ENCODE measurements around the gene ZBTB14.

ZBTB14 gene

DNA sequence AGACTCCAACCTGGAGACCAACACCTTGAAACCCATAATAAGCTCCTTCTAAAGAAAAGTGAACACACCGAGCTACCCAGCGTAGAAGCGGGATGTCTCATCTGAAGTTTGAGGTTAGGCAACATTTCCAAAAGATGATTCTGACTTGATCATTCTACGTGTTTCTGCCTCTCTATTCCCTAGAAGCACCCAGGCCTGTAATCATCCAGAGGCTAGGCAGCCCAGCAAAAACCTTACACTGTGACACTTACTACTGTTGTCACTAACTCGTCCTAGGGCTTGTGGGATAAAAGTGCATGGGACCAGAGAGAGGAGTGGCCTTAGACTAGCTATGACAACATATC, 1.4 kb downstream of the ZBTB14 start:
- DNase-seq (ENCODE audit: low read depth), result no peak

DNA sequence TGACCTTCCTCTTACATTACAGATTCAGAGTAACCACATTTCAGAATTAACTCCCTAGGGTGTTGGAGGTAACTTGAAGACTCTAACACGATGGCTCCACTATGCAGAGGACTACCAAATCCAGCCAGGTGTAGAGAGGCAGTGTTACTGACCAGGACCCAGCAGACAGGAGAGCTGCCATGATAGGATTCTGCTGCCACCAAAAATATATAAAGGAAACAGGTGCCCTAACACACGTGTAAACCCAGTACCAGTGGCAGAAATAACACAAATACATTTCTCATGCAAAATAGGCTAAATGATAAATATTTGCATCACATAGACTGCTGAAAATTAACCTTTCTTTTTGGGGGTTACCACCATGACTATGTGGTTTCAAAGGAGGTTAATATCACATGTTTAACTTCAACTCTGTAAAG, 7.0 kb downstream of the ZBTB14 start:
- DNase-seq (ENCODE audit: low read depth), result no peak

DNA sequence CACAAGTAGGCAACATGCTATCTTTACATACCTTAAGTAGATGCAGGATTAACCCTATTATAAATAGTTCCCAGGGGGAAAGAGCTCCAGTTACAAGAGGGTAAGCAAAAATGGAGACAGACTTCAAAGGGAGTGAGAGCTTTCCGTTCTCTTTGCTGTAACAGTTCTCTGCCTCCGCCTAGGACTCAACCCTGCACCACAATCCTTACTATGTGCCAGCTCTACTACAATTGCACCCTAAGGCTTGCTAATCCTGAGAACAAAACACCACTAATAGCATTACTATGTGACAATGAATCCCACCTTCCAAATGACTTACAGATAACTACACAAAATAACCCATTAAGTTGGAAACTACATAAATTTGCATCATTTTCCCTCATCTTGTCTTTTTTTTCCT, 7.7 kb downstream of the ZBTB14 start:
- DNase-seq (ENCODE audit: low read depth), result no peak

DNA sequence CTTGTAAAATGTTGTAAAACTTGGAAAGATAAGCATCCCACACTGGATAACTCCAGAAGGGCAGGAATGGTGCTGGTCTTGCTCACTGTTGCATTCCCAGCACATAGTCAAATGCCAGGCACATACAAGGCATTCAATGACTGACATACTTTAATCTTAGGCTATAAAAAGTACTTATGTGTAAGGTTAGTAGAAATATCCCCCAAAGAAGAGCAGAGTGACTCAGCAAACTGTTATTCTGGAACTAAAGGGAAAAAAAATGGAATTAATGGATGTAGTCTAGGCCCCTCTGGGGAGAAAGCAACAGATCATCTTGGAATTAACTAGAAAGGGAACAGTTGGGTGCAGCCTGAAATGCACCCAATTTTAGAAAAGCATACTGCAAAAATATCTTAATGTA, 9.0 kb downstream of the ZBTB14 start:
- no peak for DNase-seq (ENCODE audit: low read depth)

DNA sequence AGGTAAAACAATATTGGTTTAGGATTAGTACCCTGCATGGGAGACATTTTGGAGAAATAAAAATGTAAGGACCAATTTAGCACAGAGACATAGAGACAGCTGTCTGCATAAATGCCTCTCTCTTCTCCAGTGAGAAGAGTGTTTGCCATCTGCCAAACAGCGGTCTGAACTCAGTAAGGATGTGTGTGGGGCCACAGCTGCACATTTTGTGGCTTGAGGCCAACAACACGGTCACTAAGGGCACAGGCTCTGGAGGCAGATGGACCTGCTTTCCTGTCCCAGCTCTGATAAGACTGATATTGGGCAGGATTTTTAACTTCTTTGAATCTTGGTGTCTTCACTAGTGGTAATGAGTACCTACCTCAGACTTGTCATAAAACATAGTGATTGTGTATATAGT, 10.2 kb downstream of the ZBTB14 start:
- DNase-seq (ENCODE audit: low read depth), result no peak

DNA sequence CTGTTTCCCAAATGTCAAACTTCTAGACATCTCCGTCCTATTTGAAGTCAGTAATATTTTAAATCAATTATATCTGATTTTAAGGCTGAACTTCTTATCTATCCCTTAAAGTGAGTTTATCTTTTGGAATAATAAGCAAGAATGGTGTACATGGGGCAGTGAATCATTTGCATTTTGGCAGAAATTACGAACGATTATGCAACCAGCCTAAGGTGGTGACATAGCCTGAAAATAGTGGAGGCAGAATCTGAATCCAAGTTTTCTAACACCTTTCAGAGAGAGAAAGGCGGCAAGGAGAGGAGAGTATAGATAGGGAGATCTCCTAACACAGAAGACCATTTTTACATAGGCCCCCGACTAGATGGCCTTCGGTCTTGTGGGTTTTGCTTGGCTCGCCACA, 10.7 kb downstream of the ZBTB14 start:
- no peak for DNase-seq (ENCODE audit: low read depth)

DNA sequence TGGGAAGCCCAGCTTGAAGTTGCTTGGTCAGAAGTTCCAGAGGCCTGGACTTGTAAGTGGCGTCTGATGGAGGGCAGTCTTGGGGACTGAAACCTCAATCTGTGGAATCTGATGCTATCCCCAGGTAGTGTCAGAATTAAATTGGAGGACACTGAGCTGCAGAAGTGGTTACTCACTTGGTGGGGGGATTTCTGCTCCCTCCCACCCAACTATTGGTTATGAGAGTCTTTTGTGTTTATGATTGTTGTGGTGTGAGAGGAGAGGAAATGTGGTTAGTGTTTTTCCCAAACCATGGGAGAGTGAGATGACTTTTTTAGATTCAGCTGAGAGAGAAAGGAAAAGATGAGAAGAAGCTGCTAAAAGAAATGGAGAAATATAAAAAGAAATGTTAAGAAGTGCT, 12.8 kb downstream of the ZBTB14 start:
- no peak for DNase-seq (ENCODE audit: low read depth)

DNA sequence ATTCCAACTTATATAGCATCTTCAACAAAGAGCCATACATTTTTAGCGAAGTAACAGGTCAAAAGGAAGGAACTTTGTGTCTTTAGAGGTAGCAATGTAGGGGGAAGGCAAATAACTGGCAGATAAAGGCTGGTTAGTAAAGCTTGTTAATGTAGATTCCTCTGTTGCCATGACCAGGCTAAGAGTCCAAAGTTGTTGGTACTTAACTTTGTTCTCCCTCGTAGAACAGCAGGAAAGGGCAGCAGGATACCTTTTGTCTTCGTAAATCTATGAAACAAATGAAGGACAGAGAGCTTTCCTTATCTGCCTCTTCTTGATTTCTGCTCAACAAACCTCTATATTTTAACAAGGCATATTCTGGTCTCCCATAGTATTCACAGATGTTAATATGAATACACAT, 18.6 kb downstream of the ZBTB14 start:
- DNase-seq (ENCODE audit: low read depth), result no peak

DNA sequence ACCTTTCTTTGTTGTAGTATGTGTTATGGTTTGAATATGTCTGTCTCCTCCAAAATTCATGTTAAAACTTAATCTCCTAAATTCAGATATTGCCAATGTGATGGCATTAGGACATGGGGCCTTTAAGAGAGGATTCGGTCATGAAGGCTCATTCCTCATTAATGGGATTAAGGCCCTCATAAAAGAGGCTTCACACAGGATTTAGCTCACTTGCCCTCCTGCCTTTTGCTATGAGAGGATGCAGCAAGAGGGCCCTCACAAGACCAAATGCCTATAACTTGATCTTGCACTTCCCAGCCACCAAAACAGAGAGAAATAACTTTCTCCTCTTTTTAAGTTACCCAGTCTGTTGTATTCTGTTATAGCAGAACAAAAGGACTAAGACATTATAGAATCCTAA, 19.7 kb downstream of the ZBTB14 start:
- no peak for DNase-seq (ENCODE audit: low read depth)

DNA sequence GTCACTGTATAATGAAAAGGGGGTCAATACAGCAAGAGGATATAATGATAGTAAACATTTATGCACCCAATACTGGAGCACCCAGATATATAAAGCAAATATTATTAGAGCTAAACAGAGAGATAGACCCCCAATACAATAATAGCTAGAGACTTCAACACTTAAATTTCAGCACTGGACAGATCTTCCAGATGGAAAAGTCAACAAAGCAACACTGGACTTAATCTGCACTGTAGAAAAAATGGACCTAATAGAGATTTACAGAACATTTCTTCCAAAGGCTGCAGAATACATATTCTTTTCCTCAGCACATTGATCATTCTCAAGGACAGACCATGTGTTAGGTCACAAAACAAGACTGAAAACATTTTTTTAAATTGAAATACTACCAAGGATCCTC, 26.7 kb downstream of the ZBTB14 start:
- DNase-seq (ENCODE audit: low read depth), result no peak

DNA sequence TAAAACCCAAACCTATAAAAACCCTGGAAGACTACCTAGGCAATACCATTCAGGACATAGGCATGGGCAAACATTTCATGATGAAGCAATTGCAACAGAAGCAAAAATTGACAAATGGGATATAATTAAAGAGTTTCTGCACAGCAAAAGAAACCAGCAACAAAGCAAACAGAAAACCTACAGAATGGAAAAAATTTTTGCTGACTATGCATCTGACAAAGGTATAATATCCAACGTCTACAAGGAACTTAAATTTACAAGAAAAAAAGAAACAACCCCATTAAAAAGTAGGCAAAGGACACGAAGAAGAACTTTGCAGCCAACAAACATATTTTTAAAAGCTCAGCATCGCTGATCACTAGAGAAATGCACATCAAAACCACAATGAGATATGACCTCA, 28.8 kb downstream of the ZBTB14 start:
- DNase-seq (ENCODE audit: low read depth), result no peak

DNA sequence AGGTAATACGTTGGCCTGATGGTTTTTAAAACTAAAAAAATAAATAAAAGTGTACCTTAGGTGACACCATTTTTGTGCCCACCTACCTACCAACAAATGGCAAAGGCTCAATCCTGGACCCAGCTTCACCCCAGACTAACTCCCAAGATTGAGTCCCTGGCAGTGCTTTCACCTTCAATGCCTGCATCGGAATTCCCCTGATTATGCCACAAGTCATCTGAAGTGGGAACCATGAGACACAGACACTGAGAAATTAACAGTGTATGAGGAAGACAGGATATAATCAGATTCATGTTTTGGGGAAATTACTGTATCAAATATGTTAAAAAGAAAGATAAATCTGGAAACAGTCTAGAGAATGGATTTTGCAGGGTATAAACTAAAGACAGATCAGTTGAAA, 41.6 kb downstream of the ZBTB14 start:
- DNase-seq (ENCODE audit: low read depth), result no peak

DNA sequence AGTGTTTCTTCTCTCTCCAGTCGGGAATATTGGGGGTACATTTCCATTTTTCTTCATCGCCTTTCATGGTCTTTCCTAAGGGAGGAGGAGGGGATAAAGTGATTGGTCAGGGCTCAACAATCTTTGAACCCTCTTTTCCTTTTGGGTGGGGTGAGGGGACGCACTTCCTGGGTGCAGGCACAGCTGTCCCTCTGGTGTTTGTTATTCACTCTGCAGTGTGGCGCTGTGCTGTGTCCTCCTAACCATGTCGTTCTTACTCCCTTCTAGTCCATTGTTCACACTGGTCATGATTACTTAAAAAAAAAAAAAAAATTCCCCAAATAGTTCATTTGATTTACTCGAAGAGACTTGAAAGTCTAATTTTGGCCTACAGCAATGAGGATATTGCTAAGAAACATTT, 44.4 kb downstream of the ZBTB14 start:
- DNase-seq (ENCODE audit: low read depth), result no peak

DNA sequence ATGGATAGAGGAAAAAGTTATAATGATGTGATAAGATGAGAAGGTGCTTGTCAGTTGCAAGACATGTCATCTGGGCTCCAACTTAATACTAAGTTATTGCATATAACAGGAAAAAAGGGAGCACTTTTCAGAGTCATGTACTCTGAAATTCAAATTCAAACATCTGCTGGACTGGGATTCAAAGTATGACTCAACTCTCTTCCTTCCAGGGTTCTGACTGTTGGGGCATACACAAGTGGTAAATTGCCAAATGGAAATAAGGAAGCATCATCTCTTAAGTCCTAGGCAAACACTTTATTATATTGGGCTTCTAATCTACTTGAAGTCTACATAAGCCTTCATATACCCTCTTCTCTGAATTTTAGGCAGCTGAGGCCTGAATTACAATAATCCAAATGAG, 44.9 kb downstream of the ZBTB14 start:
- no peak for DNase-seq (ENCODE audit: low read depth)

DNA sequence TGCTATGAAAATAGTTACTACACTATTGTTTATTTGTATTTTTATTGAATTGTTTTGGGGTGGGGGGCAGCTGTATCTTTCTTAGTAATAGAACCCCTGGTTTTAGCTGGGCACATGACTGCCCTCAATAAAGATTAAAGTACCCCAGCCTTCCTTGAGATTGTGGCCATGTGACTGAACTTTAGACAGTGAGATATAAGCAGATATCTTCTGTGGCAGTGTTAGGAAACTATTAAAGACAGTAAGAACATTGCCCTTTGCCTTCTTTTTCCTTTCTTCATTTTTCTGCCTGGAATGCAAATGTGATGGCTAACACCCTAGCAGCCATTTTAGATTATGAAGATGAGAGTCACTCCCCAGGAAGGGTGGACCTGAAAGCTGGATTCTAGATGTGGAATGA, 50.6 kb downstream of the ZBTB14 start:
- no peak for DNase-seq (ENCODE audit: low read depth)

DNA sequence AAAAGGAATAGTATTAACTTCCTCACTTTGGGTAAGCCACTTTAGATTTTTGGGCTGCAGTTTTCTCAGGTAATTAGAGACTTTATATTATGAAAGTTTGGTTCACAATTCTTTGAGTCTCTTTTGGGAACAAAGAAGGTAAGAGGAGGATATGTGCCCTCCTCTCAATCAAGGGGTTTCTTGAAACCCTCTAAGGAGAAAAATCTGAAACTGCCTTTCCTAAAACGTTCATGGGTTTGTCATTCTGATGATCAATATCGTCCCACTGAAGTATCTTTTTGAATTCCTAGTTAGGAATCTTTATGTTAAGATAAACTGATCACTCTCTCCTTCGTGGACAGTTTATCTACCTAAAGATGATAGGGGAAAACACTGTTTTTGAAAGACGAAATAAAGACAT, 56.1 kb downstream of the ZBTB14 start:
- no peak for DNase-seq (ENCODE audit: low read depth)
